ENCODE results near the gene ZNF483.
"Not testable (repeated sequence)": the region's sequence is repeated elsewhere in the genome, so short reads cannot be mapped to it uniquely, and the experiment has no call there.

ZNF483 gene

GRCh38 chr9:111525056-111525977 is at the start of gene ZNF483:
TSS of gene ZNF483 (plus strand) at chr9:111525179. CDS start at chr9:111527396, 2,217 bp downstream.
- DNase-seq (ENCODE audit: low read depth in 2 of 2) = peak; percentile 38 to 39

GRCh38 chr9:111475195-111475594 is 49.8 kb upstream of the ZNF483 start:
- DNase-seq (ENCODE audit: low read depth in 2 of 2) = no peak

- no peak for DNase-seq (ENCODE audit: low read depth in 2 of 2)
These were observed 47.3 kb upstream of the ZNF483 start for GRCh38 chr9:111477677-111478076.

GRCh38 chr9:111481885-111482636 is 42.9 kb upstream of the ZNF483 start:
- peak in 1 of 2 experiments; percentile 7 for DNase-seq (ENCODE audit: low read depth in 2 of 2)

GRCh38 chr9:111482694-111483438 is 42.1 kb upstream of the ZNF483 start:
- DNase-seq (ENCODE audit: low read depth in 2 of 2) = peak; percentile 20 to 29

GRCh38 chr9:111483439-111483857 is 41.5 kb upstream of the ZNF483 start:
- DNase-seq (ENCODE audit: low read depth in 2 of 2) = peak in 1 of 2 experiments; percentile 9

GRCh38 chr9:111483858-111484571 is 41.0 kb upstream of the ZNF483 start, which contains the start of gene ECPAS:
TSS of gene ECPAS (minus strand) at chr9:111484383. CDS start at chr9:111472918, 11,465 bp downstream.
- peak; percentile 46 to 47 for DNase-seq (ENCODE audit: low read depth in 2 of 2)

- no peak for DNase-seq (ENCODE audit: low read depth in 2 of 2)
These were observed 40.4 kb upstream of the ZNF483 start for GRCh38 chr9:111484572-111484894.

- not testable (repeated sequence) for DNase-seq (ENCODE audit: low read depth in 2 of 2)
These were observed 27.8 kb upstream of the ZNF483 start for GRCh38 chr9:111497196-111497595.

- no peak for DNase-seq (ENCODE audit: low read depth in 2 of 2)
These were observed 23.9 kb upstream of the ZNF483 start for GRCh38 chr9:111501005-111501562.

- DNase-seq (ENCODE audit: low read depth in 2 of 2) = no peak
These were observed 23.3 kb upstream of the ZNF483 start for GRCh38 chr9:111501648-111502047.

GRCh38 chr9:111502506-111502905 is 22.5 kb upstream of the ZNF483 start:
- no peak for DNase-seq (ENCODE audit: low read depth in 2 of 2)

GRCh38 chr9:111511581-111511980 is 13.4 kb upstream of the ZNF483 start:
- DNase-seq (ENCODE audit: low read depth in 2 of 2) = not testable (repeated sequence)

GRCh38 chr9:111514967-111515366 is 10.0 kb upstream of the ZNF483 start:
- no peak for DNase-seq (ENCODE audit: low read depth in 2 of 2)

GRCh38 chr9:111516061-111516465 is 8.9 kb upstream of the ZNF483 start:
- no peak for DNase-seq (ENCODE audit: low read depth in 2 of 2)

- no peak for DNase-seq (ENCODE audit: low read depth in 2 of 2)
These were observed 286 bp upstream of the ZNF483 start for GRCh38 chr9:111524731-111525055.

- no peak for DNase-seq (ENCODE audit: low read depth in 2 of 2)
These were observed 2.4 kb downstream of the ZNF483 start for GRCh38 chr9:111527347-111527746.

GRCh38 chr9:111529787-111530186 is 4.8 kb downstream of the ZNF483 start:
- no peak for DNase-seq (ENCODE audit: low read depth in 2 of 2)

GRCh38 chr9:111531716-111532115 is 6.7 kb downstream of the ZNF483 start:
- no peak for DNase-seq (ENCODE audit: low read depth in 2 of 2)

- no peak for DNase-seq (ENCODE audit: low read depth in 2 of 2)
These were observed 8.3 kb downstream of the ZNF483 start for GRCh38 chr9:111533099-111533790.
